Muscle of leg (tissue), 11 donors: Measurements from ENCODE around the gene BFSP2. TPM values are rescaled to one million over a fixed set of nuclear protein-coding genes. Genes with fewer than 3 reads are reported as not detected.
A peak's percentile ranks its signal among the peaks of the same experiment; 100 is the strongest.
"Not testable (repeated sequence)": the region's sequence is repeated elsewhere in the genome, so short reads cannot be mapped to it uniquely, and the experiment has no call there.

Experiments
- DNase-seq: peaks from one replicate; pipeline ENCODE4 v3.0.0; 2013
- H3K27ac ChIP-seq: one replicate; pipeline ENCODE4 v1.5.1; 2013; ENCODE audit warnings: mild to moderate bottlenecking, low read length, control low read depth
- H3K27me3 ChIP-seq: one replicate; pipeline ENCODE4 v1.6.1; 2013; ENCODE audit warnings: low read length; ENCODE audit not compliant: control insufficient read depth, insufficient read depth
- H3K36me3 ChIP-seq: one replicate; pipeline ENCODE4 v1.6.1; 2013; ENCODE audit warnings: low read length; ENCODE audit not compliant: control insufficient read depth, insufficient read depth
- H3K4me1 ChIP-seq: one replicate; pipeline ENCODE4 v1.6.1; 2013; ENCODE audit warnings: low read length; ENCODE audit not compliant: control insufficient read depth, insufficient read depth
- H3K4me3 ChIP-seq: one replicate; pipeline ENCODE4 v1.5.1; 2013; ENCODE audit warnings: low read length, control low read depth
- H3K9me3 ChIP-seq: replicated peaks from 2 replicates; pipeline ENCODE4 v1.6.1; 2013; ENCODE audit warnings: low read depth, low read length; ENCODE audit not compliant: control insufficient read depth
- WGBS: methylation state at CpG from one replicate; pipeline ENCODE4 v1.1.5; 2013; ENCODE audit warnings: missing lambda C conversion rate; ENCODE audit not compliant: insufficient coverage; 5-methylcytosine and 5-hydroxymethylcytosine counted together
- polyA plus RNA-seq, 8 donors: library from polyadenylated mRNA; unstranded; fragments of 120-200 nt; gene quantifications; one replicate each; pipeline versions ENCODE4 v1.2.1 to v1.2.3, GENCODE V29; 2013; ENCODE audit warnings: inconsistent platforms in 1 of 8, low replicate concordance in 1 of 8; ENCODE audit not compliant: insufficient read length in 8 of 8, insufficient read depth in 1 of 8
- total RNA-seq: library from RNA; stranded (reverse); fragments of 120-200 nt; gene quantifications from one replicate; pipeline ENCODE4 v1.2.4, GENCODE V29; 2013

BFSP2 gene
- total and polyA plus RNA-seq, 9 donors = not detected

- no peaks in the 10 kb centered on the region for H3K27me3 ChIP-seq
- WGBS = no CpG with 5 or more reads among the region's 3 CpGs
- H3K4me3 ChIP-seq = no peak overlapping the region
- H3K4me1 ChIP-seq = peaks cover 3% of the 10 kb centered on the region
- no peaks in the 10 kb centered on the region for H3K36me3 ChIP-seq
- H3K9me3 ChIP-seq = peaks cover 18% of the 10 kb centered on the region
- no peak overlapping the region for H3K27ac ChIP-seq
- DNase-seq = peak; percentile 48
Measured at GRCh38 chr3:133488785-133489367, 89.0 kb downstream of the BFSP2 start.

GRCh38 chr3:133489466-133490085 lies 89.7 kb downstream of the BFSP2 start:
- Histone ChIP-seq H3K36me3 (no peaks in the 10 kb centered on the region), H3K9me3 (peaks cover 18% of the 10 kb centered on the region), H3K4me1 (peaks cover 3% of the 10 kb centered on the region), H3K27me3 (no peaks in the 10 kb centered on the region), H3K27ac (no peak overlapping the region), H3K4me3 (no peak overlapping the region)
- 80% methylated on average over 3 of the region's 5 CpGs for WGBS
- DNase-seq = no peak

GRCh38 chr3:133490468-133491351 lies 90.9 kb downstream of the BFSP2 start:
- no peak overlapping the region for H3K27ac ChIP-seq
- peaks cover 13% of the 10 kb centered on the region for H3K9me3 ChIP-seq
- H3K4me1 ChIP-seq = peaks cover 3% of the 10 kb centered on the region
- 96% methylated on average over 10 of the region's 12 CpGs for WGBS
- H3K27me3 ChIP-seq = no peaks in the 10 kb centered on the region
- no peak overlapping the region for H3K4me3 ChIP-seq
- DNase-seq = no peak
- no peaks in the 10 kb centered on the region for H3K36me3 ChIP-seq

- no peak overlapping the region for H3K4me3 ChIP-seq
- peaks cover 8% of the 10 kb centered on the region for H3K9me3 ChIP-seq
- H3K36me3 ChIP-seq = no peaks in the 10 kb centered on the region
- H3K27me3 ChIP-seq = no peaks in the 10 kb centered on the region
- 79% methylated on average over 2 of the region's 3 CpGs for WGBS
- H3K27ac ChIP-seq = no peak overlapping the region
- no peak for DNase-seq
- peaks cover 3% of the 10 kb centered on the region for H3K4me1 ChIP-seq
Measured at GRCh38 chr3:133491481-133492059, 91.7 kb downstream of the BFSP2 start.

- Histone ChIP-seq H3K36me3 (no peaks in the 10 kb centered on the region), H3K4me1 (peaks cover 3% of the 10 kb centered on the region), H3K9me3 (peaks cover 2% of the 10 kb centered on the region), H3K27me3 (no peaks in the 10 kb centered on the region), H3K4me3 (no peak overlapping the region), H3K27ac (no peak overlapping the region)
- WGBS = 73% methylated on average over 6 of the region's 6 CpGs
- DNase-seq = no peak
Measured at GRCh38 chr3:133492159-133492741, 92.4 kb downstream of the BFSP2 start.

- H3K27ac ChIP-seq = no peak overlapping the region
- H3K27me3 ChIP-seq = no peaks in the 10 kb centered on the region
- no peaks in the 10 kb centered on the region for H3K9me3 ChIP-seq
- WGBS = 36% methylated on average over 3 of the region's 6 CpGs
- no peak for DNase-seq
- H3K4me1 ChIP-seq = no peaks in the 10 kb centered on the region
- no peaks in the 10 kb centered on the region for H3K36me3 ChIP-seq
- no peak overlapping the region for H3K4me3 ChIP-seq
Measured at GRCh38 chr3:133494469-133494868, 94.6 kb downstream of the BFSP2 start.

- WGBS = no CpG with 5 or more reads among the region's 2 CpGs
- H3K27ac ChIP-seq, H3K36me3 ChIP-seq, H3K4me3 ChIP-seq, H3K27me3 ChIP-seq, H3K9me3 ChIP-seq, H3K4me1 ChIP-seq, DNase-seq: not testable (repeated sequence)
Measured at GRCh38 chr3:133502542-133502941, 102.7 kb downstream of the BFSP2 start.

- H3K27ac ChIP-seq = no peak overlapping the region
- no CpG with 5 or more reads among the region's 1 CpG for WGBS
- no peaks in the 10 kb centered on the region for H3K9me3 ChIP-seq
- H3K36me3 ChIP-seq = no peaks in the 10 kb centered on the region
- DNase-seq = no peak
- H3K4me1 ChIP-seq = no peaks in the 10 kb centered on the region
- H3K27me3 ChIP-seq = peaks cover 2% of the 10 kb centered on the region
- H3K4me3 ChIP-seq = no peak overlapping the region
Measured at GRCh38 chr3:133503409-133503808, 103.6 kb downstream of the BFSP2 start.

- no peak overlapping the region for H3K27ac ChIP-seq
- peaks cover 2% of the 10 kb centered on the region for H3K27me3 ChIP-seq
- H3K9me3 ChIP-seq = no peaks in the 10 kb centered on the region
- 92% methylated on average over 2 of the region's 4 CpGs for WGBS
- H3K36me3 ChIP-seq = no peaks in the 10 kb centered on the region
- H3K4me3 ChIP-seq = no peak overlapping the region
- DNase-seq = no peak
- H3K4me1 ChIP-seq = no peaks in the 10 kb centered on the region
Measured at GRCh38 chr3:133504736-133505135, 104.9 kb downstream of the BFSP2 start.

GRCh38 chr3:133505813-133506212 lies 106.0 kb downstream of the BFSP2 start:
- no peaks in the 10 kb centered on the region for H3K27me3 ChIP-seq
- H3K4me3 ChIP-seq = no peak overlapping the region
- no CpG with 5 or more reads among the region's 3 CpGs for WGBS
- H3K36me3 ChIP-seq = no peaks in the 10 kb centered on the region
- no peaks in the 10 kb centered on the region for H3K9me3 ChIP-seq
- no peaks in the 10 kb centered on the region for H3K4me1 ChIP-seq
- H3K27ac ChIP-seq = no peak overlapping the region
- DNase-seq = no peak
